ENCODE results near the gene SPIB. TPM values are rescaled to one million over a fixed set of nuclear protein-coding genes. Genes with fewer than 3 reads are reported as not detected.
"Not testable (repeated sequence)": the region's sequence is repeated elsewhere in the genome, so short reads cannot be mapped to it uniquely, and the experiment has no call there.

Gene SPIB
- total RNA-seq, 2 donors from 2014 or later: 48.2 to 93.6 TPM

DNA sequence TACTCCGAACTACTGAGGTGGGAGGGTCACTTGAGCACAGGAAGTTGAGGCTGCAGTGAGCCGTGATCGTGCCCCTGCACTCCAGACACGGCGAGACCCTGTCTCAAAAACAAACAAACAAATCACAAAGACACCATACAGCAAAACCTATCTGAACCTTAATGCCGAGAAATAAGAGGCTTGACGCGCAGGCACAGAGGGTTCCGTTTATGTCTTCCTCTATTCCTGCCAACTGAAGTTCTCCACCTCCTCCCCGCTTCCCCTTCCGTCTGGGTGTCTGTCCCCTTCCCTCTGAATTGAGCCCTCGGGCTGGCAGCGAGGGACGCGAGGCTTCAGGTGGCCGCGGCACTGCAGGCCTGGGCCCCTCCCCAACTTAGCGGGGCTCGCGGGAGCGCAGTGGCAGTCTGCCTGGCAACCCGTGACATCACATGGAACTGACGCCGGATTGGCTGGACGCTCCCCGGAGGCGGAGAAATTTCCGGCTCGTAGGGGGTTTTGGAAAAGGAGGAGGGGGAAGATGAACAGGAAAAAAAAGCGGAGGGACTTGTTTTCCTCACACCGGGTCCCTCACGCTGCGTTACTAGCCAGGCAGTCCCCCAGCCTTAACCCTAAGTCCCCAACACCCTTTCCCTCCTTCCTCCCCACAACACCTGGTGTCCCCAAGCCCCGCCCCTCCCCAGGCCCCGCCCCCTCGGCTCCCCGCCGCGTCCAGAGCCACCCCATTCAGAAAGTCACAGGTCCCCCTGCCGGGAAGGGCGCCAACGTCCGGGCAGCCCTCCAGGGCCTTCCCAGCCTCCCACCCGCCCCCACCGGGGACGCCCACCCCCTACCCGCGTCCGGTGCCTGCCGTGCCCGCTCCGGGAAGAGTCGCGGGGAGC is 12.8 kb downstream of the SPIB start:
- peak; percentile 70 to 88 for DNase-seq
- intact Hi-C loops (cut with DNase I, micrococcal nuclease): no loop called here
- peak; percentile 80 for ATAC-seq

DNA sequence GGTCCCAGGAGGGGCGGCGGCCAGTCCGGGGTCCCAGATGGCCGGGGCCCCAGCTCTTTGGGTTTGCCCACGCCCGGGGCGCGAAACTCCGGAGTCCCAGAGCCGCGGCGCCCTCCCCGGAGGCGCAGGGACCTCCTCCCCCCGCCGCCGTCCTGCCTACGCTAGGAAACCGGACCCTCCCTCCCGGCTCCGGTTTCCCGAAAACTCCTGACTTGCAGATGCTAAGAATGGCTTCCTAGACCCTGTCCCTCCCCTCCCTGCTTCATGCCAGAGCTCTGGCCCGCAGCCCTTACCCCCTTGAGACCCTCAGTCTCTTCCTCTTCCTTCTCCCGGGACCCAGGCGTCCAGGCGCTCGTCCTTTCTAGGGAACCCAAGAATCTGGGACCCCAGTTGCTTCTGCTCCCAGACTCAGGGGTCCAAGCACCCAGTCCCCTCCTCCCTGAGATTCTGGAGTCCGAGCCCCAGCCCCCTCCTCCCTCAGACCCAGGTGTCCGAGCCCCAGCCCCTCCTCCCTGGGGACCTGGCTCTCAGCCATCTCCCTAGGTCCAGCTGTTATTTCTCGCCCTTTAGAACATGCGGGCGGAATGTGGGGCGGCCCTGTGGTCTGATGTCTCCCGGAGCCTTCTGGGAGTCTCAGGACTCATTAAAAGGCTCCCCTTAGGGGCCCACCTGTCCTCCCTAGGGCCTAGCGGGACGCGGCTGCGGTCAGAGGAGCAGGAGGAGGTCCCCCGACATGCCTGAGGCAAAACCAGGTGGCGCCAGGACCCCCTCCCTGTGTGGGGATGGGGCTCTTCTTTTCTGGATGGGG is 13.7 kb downstream of the SPIB start, which contains the start of gene MYBPC2:
Gene MYBPC2 (plus strand): TSS at position 672 of the 808 bp plus-strand sequence. CDS start 62 bp downstream, at position 734.
- peak; percentile 16 for ATAC-seq
- peak in 1 of 2 donors; percentile 46 for DNase-seq

GRCh38 chr19:50433201-50434180 is 14.8 kb downstream of the SPIB start:
- no peak for ATAC-seq
- intact Hi-C loops (cut with DNase I, micrococcal nuclease): no loop called here
- no peak for DNase-seq

More for the DNA sequence above, 13.7 kb downstream of the SPIB start, which contains the start of gene MYBPC2:
- intact Hi-C loops (cut with DNase I, micrococcal nuclease): no loop called here

DNA sequence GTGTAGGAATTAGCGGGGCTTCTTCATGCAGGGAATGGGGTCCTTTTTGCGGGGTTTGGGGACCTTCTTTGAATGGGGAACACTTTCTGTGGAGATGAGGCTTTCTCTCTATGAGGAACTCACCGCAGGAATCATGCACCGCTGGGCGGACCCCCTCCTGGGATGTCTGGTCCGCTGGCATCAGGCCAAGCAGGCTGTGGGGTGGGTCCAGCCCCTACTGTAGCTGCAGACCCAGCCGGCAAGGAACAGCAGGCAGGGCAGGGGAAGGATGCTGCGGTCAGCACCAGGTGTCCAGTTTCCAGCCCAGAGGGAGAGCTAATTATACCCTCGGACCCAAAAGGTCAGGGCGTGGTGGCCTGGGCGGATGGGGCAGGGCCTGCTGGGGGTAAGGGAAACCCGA is 15.8 kb downstream of the SPIB start:
- ATAC-seq (no peak), DNase-seq (no peak)
- intact Hi-C loops (cut with DNase I, micrococcal nuclease): no loop called here

DNA sequence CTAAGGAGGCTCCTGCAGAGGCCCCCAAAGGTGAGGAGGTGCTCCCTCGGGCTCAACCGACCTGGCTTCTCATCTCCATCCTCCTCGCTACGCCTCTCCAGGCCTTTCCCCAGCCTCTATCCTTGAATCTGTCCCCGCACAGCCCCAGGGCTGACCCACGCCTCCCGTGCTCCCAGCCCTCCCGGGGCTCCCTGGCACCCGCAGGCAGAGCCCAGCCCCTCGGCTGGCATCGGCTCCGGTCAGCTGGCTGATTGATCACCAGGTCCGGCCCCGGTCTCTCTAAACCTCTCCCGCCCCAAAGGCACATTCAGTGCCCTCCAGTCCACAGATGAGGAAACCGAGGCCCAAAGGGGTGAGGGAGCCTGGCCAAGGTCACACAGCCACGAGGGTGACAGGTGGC is 16.5 kb downstream of the SPIB start:
- ATAC-seq: no peak
- DNase-seq: no peak
- intact Hi-C loops (cut with DNase I, micrococcal nuclease): no loop called here

GRCh38 chr19:50435627-50436026 is 16.9 kb downstream of the SPIB start:
- ATAC-seq: no peak
- intact Hi-C loops (cut with DNase I, micrococcal nuclease): no loop called here
- DNase-seq: no peak

DNA sequence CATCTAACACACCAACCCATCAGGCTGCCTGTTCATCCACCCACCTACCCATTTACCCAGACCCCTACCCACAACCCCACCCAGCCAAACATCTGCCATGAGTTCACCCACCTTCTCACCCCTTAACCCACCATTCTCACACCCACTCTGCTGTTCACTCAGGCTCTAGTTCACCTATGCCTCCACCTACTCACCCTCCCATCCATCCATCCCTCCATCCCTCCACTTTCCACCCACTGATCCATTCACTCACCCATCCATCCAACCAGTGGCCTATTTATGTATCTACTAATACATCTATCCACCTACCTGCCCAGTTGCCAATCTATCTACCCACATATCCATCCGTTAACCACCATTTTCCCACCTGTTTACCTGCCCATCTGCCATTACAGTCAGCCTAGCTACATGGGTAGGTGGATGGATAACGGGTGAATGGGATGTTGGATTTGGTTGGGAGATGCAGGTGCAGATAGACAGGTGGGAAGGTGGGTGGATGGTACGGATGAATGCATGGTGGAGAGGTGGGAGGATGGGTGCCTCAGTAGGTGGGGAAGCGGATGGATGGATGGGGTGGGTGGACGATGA is 19.2 kb downstream of the SPIB start:
- ATAC-seq (no peak), DNase-seq (no peak)
- intact Hi-C loops (cut with DNase I, micrococcal nuclease): no loop called here

GRCh38 chr19:50439130-50439529 is 20.4 kb downstream of the SPIB start:
- ATAC-seq; intact Hi-C loops (cut with DNase I, micrococcal nuclease); DNase-seq: not testable (repeated sequence)

- DNase-seq (no peak), ATAC-seq (no peak)
- intact Hi-C loops (cut with DNase I, micrococcal nuclease): no loop called here
Measured at GRCh38 chr19:50444059-50444458, 25.3 kb downstream of the SPIB start.

GRCh38 chr19:50447053-50447452 is 28.3 kb downstream of the SPIB start:
- ATAC-seq (no peak), DNase-seq (no peak)
- intact Hi-C loops (cut with DNase I, micrococcal nuclease): no loop called here

DNA sequence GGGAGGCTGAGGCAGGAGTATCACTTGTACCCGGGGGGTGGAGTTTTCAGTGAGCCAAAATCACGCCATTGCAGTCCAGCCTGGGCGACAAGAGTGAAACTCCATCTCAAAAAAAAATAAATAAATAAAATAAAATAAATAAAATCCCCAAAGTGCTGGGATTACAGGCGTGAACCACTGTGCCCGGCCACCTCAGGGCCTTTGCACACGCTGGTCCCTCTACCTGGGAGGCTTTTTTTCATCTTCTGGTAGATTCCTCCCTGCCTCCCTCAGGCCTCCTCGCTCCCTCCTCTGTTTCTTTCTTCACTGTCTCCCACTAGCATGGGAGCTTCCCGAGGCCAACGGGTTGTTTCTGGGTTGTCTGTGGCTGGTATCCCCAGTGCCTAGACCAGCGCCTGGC is 29.0 kb downstream of the SPIB start:
- intact Hi-C loops (cut with DNase I, micrococcal nuclease): no loop called here
- DNase-seq (no peak), ATAC-seq (no peak)

DNA sequence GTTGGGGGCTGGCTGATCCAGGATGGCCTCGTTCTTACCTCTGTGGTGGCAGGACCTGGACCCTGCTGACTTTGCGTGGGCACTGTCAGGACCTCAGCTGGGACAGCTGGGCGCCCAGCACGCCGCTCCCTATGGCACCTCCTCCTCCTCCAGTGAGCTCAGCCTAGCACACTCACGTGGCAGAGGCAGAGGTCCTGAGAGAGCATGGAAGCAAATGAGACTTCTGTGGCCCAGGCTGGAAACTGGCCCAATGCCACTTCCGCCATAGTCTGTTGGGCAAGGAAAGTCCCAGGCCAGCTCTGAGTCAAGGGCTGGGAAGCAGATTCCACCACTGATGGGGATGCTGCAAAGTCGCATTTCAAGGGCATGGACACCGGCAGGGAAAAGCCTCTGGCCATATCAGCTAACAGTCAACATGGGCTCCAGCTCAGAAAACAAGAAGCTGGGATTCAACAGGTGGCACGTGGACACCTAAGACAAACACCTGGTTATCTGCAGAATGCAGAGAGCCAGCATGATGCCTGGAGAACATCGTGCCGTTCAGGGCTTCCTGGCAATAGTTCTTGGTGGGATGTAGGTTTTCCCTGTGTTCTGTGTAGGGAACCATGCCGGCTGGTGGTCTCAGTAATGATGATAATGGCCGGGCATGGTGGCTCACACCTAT is 30.6 kb downstream of the SPIB start:
- intact Hi-C loops (cut with DNase I, micrococcal nuclease): no loop called here
- no peak for ATAC-seq
- no peak for DNase-seq

GRCh38 chr19:50450369-50451222 is 31.9 kb downstream of the SPIB start:
- ATAC-seq (no peak), DNase-seq (no peak)
- intact Hi-C loops (cut with DNase I, micrococcal nuclease): no loop called here

DNA sequence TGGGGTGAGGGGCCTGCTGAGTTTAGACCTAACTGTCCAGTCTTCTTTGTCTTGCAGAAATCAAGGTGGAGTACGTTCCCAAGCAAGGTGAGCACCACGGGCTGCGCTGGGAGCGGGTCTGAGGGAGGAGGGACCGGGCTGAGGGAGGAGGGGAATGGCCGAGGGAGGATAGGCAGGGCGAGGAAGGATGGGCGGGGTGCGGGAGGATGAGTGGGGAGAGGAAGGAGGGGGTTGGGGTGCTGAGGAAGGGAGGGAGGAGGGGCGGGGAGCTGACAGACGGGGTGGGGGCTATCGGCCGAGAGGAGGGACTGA is 32.4 kb downstream of the SPIB start:
- no peak for DNase-seq
- ATAC-seq: no peak
- intact Hi-C loops (cut with DNase I, micrococcal nuclease): no loop called here

DNA sequence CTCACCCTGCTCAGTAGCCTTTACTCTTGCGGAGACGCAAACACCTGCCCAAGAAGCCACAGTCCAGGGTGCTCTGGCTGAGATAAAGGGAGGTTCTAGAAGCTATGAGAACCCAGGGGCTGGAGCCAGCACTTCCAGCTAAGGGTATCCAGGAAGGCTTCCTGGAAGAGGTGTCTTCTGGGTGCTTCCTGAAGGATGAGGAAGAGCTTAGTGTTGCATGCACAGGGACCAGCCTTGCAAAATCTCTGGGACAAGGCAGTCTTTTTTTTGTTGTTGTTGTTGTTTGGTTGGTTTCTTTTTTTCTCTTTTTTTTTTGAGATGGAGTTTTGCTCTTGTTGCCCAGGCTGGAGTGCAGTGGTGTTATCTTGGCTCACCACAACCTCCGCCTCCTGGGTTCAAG is 34.5 kb downstream of the SPIB start:
- DNase-seq (no peak), ATAC-seq (no peak)
- intact Hi-C loops (cut with DNase I, micrococcal nuclease): no loop called here

DNA sequence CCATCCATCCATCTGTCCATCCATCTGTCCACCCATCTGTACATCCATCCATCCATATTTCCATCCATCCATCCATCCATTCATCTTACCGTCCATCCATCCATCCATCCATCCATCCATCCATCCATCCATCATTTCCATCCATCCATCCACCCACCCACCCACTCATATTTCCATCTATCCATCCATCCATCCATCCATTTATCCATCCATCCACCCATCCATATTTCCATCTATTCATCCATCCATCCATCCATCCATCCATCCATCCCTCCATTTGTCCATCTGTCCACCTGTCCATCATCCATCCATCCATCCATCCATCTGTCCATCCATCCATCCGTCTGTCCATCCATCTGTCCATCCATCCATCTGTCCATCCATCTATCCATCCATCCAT is 37.3 kb downstream of the SPIB start:
- no peak for DNase-seq
- intact Hi-C loops (cut with DNase I, micrococcal nuclease): no loop called here
- no peak for ATAC-seq

- DNase-seq (no peak), ATAC-seq (no peak)
- intact Hi-C loops (cut with DNase I, micrococcal nuclease): no loop called here
Measured at GRCh38 chr19:50457300-50457699, 38.6 kb downstream of the SPIB start.
